NCI-H524 (cell line): ENCODE measurements around the gene EOGT.

Experiments
- DNase-seq, 2 experiments: peaks; one replicate each; lab custom pipeline; 2025; lab: John Stamatoyannopoulos, UW

The EOGT gene

DNA sequence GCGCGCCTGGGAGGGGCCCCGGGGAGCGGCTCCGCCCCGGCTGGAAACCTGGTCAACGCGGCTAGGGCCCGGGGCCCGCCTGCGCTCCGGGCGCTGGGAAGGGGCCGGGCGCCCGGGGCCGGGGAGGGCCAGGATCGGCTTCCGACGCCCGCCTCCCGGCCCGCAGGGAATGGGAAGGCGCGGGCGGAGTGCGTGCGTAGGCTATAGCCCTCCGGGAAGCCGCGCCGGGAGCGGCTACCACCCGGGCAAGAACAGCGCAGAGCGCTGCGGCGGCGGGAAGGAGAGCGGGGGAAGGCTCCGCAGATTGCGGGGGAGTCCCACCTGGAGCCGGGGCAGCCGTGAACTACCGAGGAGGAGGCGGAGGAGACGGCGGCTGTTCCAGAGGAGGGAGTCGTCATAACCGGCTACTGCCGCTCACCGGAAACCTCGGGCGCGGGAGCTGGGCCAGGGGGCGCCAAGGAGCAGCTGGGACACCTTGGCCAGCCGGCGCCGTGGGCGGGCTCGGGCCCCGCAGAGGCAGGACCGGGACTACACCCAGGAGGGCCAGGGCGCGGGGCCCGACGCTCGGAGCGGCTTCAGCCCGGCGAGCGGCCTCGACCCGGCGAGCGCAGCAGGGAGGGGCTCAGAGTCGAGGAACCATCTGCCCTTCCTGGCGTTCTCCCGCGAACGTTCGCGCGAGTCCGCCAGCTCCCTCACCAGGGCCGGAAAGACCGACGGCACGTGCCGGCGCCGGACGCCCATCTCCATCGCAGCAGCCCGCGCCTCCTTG is at the start of gene EOGT:
Gene EOGT, minus strand, starts transcription at position 432 of the 769 bp plus-strand sequence. CDS start 3,838 bp downstream, outside the sequence.
- DNase-seq, result peak; percentile 69 to 78

- no peak for DNase-seq
Observed at GRCh38 chr3:69059688-69060087, 46.2 kb upstream of the EOGT start.

DNA sequence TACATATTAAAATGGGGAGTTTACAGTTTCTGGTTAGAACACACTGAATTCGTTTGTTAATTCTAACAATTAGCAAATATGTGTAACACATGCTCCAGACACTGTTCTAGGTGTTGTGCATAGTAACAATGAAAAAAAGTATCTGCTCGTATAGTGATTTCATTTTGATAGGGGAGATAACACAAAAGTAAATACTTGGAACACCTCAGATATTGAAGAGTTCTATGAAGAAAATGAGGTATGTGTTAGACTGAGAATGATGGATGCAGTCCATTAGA is 45.4 kb upstream of the EOGT start:
- no peak for DNase-seq

- DNase-seq, result no peak
Observed at GRCh38 chr3:69058180-69058946, 44.9 kb upstream of the EOGT start.

DNA sequence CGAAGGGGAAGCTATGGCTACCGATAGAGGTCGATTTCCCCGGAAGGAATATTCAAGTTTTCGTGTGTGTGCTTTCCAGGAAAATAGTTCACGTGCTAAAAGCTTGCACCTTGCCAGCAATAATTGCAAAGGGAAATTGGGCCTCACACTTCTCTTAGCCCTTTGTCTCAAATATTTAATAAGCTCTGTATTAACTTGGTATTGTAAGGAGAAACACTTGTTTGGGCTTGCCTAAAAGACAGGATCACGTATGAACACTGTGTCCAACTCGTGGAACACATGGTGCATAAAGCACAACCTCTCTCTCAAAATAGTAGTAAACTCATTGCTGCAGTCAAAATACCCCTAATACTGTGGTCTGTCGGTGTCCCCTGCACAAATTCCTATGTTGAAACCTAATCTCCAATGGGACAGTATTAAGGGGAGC is 39.0 kb upstream of the EOGT start:
- no peak for DNase-seq

DNA sequence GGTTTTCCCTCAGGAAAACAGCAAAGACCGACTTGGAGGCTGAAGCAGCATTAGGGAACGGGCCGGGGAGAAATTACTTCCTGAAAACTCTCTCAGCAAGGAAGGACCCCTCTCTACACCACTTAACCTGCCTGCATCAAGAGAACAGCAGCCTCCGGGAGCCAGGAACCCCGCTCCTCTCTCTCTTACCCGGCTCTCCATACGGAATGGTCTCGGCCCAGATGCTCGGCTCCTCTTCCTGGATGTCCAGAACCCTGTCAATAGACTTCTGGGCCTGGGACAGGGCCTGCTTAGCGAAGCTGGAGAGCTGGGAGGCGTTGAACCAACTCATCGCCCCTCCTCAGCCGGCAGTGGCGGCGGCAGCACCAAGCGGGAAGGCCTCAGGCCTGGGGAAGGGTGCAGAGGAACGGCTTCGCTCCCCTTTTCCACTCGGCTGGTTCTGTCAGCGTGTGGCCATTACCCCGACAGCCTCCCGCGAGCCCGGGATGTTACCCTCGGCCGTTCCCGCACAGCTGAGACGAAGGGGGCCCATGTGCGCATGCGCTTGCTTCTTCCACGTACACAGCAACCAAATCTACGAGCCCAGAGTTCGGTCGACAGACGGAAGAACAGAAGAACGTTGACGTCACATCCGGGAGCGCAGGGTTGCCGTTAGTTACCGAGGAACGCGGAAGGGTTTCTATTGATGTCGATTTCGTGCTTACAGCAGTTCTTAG is 38.4 kb upstream of the EOGT start, which contains the start of gene TMF1:
Gene TMF1, minus strand, starts transcription at position 578 of the 716 bp plus-strand sequence. Its CDS starts 247 bp downstream, at position 331.
- DNase-seq, result no peak

- DNase-seq, result no peak
Observed at GRCh38 chr3:69048990-69049389, 35.5 kb upstream of the EOGT start.

- no peak for DNase-seq
Observed at GRCh38 chr3:69044608-69045007, 31.1 kb upstream of the EOGT start.

- DNase-seq, result no peak
Observed at GRCh38 chr3:69033470-69033869, 20.0 kb upstream of the EOGT start.

DNA sequence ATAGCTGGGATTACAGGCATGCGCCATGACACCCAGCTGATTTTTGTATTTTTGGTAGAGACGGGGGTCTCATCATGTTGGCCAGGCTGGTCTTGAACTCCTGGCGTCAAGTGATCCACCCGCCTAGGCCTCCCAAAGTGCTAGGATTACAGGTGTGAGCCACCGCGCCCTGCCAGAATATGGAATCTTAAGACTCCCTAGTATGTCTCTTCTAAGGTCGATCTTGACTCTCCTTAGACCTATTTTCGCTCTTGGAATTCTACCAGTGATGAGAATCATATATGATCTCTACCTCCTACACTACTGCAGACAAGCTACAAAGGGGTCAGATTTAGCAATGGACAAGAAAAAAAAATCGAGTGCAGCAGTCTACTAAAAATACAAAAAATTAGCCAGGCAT is 19.3 kb upstream of the EOGT start:
- no peak for DNase-seq

GRCh38 chr3:69032142-69032541 is 18.7 kb upstream of the EOGT start:
- DNase-seq, result no peak

DNA sequence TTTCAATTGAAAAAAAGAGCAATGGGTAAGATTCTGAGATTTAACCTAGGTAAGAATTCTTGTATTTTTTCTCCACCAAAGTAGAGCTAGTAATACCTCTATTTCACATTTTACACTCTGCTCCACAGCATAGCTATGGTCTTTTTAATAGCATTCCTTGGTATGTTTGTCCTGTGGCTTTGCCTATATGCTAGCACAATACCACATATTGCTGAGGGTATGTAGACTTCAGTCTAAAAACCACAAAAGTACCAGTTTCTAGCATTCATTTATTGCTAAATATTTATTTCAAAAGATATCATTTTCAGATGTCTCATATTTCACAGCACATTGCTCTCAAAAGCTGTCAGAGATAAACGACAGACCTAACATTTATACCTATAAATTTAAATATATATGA is 18.2 kb upstream of the EOGT start:
- DNase-seq, result no peak

DNA sequence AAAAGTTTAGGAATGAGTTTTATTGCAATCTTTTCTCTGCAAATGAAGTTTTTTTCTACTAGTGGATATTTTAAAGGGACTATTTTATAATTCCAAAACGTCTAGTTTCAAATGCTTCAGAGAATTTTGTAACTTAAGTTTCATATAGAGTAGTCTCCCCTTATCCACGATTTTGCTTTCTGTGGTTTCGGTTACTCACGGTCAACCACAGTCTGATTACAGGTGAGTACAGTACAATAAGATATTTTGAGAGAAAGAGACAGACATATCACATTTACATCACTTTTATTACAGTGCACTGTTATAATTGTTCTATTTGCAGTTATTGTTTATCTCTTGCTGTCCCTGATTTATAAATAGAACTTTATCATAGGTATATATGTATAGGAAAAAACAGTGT is 7.4 kb upstream of the EOGT start:
- no peak for DNase-seq

GRCh38 chr3:69020424-69020823 is 6.9 kb upstream of the EOGT start:
- DNase-seq, result peak in 1 of 2 experiments; percentile 8

DNA sequence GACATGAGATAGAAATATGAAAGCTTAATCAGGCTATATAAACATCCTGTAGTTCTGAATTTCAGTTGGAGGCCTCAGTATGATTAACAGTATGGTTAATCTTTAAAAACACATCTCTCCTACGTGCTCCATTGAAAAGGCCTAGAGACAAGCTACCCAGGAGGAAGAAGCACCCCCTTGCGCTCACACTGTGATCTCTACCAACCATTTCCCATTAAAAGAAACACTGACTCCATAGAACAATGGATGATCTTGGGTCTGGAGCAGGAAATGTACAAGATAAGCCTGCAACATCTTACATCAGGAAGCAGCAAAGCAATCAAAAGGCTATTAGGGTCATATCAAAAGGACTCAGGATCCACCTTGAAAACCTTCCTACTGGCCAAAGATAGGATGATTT is 3.4 kb upstream of the EOGT start:
- DNase-seq, result no peak

DNA sequence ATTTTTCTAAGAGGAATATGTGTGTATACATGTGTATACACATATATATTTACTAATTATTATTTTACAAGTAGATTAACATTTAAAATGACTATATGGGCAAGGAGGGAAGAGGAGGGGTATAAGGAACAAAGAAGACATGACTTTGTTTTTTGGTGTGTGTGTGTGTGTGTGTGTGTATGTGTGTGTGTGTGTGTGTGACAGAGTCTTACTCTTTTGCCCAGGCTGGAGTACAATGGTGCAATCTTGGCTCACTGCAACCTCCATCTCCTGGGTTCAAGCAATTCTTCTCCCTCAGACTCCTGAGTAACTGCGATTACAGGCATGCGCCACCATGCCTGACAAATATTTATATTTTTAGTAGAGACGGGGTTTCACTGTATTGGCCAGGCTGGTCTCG is 2.6 kb upstream of the EOGT start:
- no peak for DNase-seq

DNA sequence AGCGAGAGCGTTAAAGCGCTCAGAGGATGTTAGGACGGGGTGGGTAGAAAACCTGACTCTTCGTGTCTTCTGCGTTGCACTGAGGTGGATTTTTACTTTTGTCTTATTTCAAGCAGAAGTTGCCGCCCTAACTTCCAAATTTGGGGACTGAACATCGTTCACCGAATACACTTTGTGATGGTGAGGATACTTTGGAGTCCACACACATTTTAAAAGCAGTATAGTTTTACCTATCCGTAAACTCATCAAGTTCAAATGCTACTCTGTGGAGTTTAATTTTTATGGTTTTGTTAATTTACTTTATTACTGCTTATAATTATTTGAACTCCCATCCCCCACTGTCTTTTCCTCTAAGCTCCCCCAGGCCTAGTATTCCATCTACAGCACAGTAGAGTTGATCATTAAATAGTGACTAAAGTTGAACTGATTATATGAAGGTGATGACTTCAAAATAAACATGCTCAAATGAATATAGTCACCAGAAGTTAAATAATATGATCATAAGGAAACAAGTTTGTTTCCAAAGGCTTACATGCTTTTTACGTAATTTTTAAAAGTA is 617 bp upstream of the EOGT start:
- no peak for DNase-seq

- peak in 1 of 2 experiments; percentile 17 for DNase-seq
Observed at GRCh38 chr3:69012800-69013252, 658 bp downstream of the EOGT start.

DNA sequence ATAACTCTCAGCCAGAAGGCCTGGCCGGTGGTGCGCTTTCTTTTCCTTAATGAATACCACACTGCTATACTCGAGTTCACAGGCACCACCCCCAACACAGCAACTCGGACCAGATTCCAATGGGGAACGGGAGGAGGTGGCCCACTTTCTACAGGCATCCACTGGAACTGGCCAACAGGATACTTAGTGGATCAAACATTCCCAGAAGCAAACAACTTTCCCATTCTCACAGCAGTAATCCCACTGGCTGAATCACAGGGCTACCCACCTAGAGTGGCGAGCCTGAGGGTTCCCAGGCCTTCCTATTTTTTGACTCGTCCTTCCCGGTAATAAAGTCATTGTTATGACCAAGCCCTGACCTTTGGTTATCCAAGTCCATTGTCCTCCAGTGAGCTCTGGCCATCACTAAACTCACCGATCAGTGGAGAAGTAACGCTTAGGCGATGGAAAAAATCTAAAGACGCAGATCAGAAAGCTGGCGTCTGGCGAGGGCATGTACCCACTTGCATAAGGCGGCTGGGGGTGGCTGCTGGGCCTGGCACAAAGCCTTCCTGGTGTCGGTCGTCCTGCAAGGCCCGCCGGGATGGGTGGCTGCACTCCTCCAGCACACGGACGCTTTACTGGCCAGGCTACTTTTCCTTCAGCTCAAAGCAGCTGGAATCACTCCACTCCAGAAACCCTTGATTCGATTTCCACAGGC is 1.2 kb downstream of the EOGT start:
- DNase-seq, result no peak

GRCh38 chr3:69011096-69011730 is 2.3 kb downstream of the EOGT start:
- DNase-seq, result no peak
